Measurements from ENCODE around the gene BHLHE23. TPM values are rescaled to one million over a fixed set of nuclear protein-coding genes. Genes with fewer than 3 reads are reported as not detected.

Gene BHLHE23
- total RNA-seq, 1 donor from 2014 or later: not detected

GRCh38 chr20:62997417-62998035 is 9.2 kb downstream of the BHLHE23 start:
- DNase-seq (ENCODE audit: low spot score): no peak
- intact Hi-C loops (cut with DNase I): no loop called here

DNA sequence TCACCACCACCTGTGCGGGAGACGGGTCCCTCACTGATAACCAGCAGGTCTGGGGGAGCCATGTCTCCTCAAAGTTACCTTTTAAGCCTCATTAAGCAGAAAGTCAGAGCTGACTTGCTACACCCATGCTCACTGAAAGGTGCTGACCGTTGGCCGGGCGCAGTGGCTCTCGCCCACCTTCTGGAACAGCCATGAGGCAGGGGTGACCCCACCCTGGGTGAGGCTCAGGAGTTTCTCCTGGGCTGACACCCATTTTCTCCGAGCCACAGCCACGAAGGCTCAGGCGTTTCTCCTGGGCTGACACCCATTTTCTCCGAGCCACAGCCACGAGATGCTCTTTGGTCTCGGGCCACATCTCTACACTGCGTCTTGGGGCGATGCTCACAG is 10.2 kb downstream of the BHLHE23 start:
- DNase-seq (ENCODE audit: low spot score): no peak
- intact Hi-C loops (cut with DNase I): no loop called here

- intact Hi-C loops (cut with DNase I): no loop called here
- no peak for DNase-seq (ENCODE audit: low spot score)
Observed at GRCh38 chr20:62995898-62996595, 10.7 kb downstream of the BHLHE23 start.

- DNase-seq (ENCODE audit: low spot score): no peak
- intact Hi-C loops (cut with DNase I): no loop called here
Observed at GRCh38 chr20:62995481-62995880, 11.3 kb downstream of the BHLHE23 start.

DNA sequence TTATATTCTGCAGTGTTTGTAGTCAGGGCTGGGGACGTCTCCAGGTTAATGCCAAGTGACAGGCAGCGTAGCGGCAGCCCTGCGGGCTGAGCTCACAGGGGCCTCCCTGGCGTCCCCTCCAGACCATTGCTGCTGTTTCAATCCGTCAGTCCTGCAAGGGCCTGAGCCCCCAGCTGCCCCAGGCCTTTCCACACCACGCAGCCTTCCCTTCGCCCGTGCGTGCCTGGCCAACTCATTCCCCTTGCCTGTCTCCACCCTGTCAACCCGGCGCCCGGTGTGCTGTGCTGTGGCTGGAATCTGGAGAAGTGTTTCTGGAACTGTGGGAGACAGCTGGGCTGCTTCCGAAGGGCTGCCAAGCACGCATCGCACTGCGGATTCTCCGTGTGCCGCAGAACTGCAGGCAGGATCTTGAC is 11.9 kb downstream of the BHLHE23 start:
- no peak for DNase-seq (ENCODE audit: low spot score)
- intact Hi-C loops (cut with DNase I): no loop called here

DNA sequence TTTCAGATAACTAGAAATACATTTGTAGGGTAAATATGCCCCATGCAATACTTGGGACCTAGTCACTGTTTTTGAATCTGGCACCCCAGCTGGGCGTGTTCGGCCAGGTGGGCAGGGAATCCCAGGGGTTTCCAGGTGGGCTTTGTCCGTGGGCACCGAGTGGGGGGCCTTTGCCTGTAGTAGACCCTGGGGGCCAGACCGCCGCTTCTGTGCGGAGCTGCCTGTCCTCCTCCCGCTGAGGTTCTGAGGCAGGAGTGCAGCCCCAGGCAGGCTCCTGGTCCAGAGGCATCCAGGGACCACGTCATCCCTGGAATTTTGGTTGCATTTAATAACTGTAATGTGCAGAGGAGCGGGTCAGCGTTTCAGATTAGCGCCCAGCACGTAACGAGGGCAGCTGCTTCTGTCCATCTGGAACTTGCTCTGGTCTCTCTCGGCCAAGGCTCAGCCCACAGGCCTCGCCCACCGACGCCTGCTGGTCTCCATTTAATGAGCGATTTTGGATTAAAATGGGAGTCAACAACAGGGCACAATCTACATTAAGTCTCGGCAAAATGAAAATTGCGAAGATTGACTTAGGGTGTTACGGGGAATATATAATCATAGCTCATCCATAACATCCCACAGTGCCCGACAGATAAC is 12.8 kb downstream of the BHLHE23 start:
- DNase-seq (ENCODE audit: low spot score): no peak
- intact Hi-C loops (cut with DNase I): no loop called here

- DNase-seq (ENCODE audit: low spot score): no peak
- intact Hi-C loops (cut with DNase I): no loop called here
Observed at GRCh38 chr20:62991863-62992262, 14.9 kb downstream of the BHLHE23 start.

DNA sequence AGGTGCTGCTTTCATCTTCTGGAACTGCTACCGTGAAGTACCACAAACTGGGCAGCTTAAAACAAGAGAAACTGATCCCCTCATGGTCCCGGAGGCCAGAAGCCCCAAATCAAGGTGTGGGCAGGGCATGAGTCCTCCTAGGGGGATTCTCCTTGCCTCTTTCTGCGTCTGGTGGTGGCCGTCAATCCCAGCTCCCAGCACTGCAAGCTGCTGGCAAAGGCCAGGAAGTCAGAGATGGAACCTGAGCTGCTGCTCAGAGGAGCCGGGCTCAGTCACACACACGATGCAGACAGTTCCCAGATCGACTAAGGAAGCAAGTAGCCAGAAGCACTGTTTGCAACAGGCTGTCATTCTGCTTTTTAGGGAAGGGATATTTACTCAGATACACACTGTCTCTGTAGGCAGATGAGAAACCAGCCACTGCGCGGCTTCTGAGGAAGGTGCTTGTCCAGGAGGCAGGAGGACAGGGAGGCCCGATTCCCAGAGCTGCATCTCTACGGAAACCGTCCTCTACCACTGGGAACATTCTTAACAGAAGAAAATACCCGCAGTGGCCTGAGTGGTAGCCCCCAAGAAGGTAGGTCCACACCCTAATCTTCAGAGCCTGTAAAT is 15.5 kb downstream of the BHLHE23 start:
- intact Hi-C loops (cut with DNase I): no loop called here
- DNase-seq (ENCODE audit: low spot score): no peak

- intact Hi-C loops (cut with DNase I): no loop called here
- DNase-seq (ENCODE audit: low spot score): no peak
Observed at GRCh38 chr20:62990306-62990825, 16.4 kb downstream of the BHLHE23 start.

DNA sequence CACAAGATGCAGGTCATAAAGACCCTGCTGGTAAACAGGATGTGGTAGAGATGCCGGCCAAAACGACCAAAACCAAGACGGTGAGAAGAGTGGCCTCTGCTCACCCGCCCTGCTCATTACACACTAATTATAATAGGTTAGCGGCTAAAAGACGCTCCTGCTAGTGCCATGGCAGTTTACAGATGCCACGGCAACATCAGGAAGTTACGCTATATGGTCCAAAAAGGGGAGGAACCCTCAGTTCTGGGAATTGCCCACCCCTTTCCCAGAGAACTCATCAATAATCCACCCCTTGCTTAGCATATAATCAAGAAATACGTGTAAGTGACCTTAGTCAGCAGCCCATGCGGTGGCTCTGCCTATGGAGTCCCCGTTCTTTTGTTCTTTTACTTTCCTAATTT is 17.6 kb downstream of the BHLHE23 start:
- intact Hi-C loops (cut with DNase I): no loop called here
- DNase-seq (ENCODE audit: low spot score): no peak

GRCh38 chr20:62987114-62987513 is 19.6 kb downstream of the BHLHE23 start:
- intact Hi-C loops (cut with DNase I): no loop called here
- DNase-seq (ENCODE audit: low spot score): no peak

- DNase-seq (ENCODE audit: low spot score): no peak
- intact Hi-C loops (cut with DNase I): no loop called here
Observed at GRCh38 chr20:62986257-62986800, 20.4 kb downstream of the BHLHE23 start.

DNA sequence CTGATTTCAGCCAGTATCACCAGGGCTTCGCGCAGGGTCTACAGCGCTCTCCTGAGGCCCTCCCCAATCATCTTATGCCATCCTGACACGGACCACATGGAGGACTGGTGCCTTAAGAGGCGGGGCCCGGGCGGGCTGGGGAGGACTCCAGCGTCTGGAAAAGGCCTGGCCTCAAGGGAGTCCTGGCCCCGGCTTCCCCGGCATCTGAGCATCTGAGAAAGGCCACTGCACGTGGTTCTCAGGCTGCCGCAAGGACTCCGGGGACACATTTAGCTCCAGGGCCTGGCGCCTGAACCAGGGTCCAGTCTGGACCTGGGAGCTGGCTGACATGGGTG is 21.4 kb downstream of the BHLHE23 start:
- DNase-seq (ENCODE audit: low spot score): no peak
- intact Hi-C loops (cut with DNase I): no loop called here

DNA sequence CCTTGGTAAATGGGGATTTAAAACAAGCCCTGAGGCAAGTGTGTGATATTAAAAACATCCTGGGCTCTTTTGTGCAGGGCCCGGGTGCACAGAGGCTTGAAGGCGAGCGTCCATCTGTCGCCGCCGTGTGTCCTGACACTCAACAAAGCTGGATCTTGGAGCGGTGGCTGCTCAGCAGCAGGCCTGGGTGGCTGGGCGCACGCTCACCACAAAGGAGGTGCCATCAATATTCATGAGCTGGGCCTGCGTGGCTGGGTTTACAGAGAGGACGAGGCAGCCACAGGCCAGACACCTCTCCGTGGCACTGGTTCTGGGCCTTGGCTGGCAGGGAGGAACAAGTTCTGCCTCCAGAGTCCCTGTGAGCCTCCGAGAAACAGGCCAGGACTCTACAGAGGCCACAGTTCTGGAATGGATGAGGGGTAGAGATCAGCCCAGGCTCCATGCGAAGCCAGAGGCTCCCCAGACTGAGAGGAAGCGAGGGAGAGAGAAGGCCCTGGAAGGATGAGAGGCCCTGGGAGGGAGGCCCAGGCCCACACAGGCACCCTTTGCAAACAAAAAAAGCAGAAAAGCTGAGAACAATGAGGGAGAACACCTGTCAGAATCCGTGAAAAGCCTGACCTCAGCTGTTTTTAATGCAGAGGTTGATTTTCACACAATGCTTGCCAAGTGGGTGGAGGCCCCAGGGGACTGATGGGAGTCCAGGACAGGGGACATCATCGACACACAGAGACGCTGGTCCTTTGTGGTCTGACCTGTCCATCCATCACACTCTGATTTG is 21.9 kb downstream of the BHLHE23 start:
- intact Hi-C loops (cut with DNase I): no loop called here

DNA sequence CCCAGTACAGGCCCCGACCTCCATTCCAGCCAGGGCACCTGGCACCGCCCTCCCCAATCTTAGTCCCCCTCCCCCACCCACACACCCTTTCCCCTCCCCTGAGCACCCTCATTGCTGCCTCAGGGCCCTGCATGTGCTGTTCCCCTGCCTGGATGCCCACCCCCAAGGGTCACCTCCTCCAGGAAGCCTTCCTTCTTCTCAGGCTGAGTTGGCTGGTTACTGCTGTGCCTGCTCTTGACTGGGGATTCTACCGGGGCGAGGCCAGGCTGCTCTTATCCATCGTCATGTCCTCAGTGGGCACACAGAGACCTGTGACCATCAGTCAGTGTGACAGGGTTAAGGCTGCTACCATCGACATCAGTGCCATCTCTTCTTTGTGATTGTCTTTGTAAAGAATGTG is 23.6 kb downstream of the BHLHE23 start:
- DNase-seq (ENCODE audit: low spot score): no peak

More for the DNA sequence above, 21.9 kb downstream of the BHLHE23 start:
- no peak for DNase-seq (ENCODE audit: low spot score)

DNA sequence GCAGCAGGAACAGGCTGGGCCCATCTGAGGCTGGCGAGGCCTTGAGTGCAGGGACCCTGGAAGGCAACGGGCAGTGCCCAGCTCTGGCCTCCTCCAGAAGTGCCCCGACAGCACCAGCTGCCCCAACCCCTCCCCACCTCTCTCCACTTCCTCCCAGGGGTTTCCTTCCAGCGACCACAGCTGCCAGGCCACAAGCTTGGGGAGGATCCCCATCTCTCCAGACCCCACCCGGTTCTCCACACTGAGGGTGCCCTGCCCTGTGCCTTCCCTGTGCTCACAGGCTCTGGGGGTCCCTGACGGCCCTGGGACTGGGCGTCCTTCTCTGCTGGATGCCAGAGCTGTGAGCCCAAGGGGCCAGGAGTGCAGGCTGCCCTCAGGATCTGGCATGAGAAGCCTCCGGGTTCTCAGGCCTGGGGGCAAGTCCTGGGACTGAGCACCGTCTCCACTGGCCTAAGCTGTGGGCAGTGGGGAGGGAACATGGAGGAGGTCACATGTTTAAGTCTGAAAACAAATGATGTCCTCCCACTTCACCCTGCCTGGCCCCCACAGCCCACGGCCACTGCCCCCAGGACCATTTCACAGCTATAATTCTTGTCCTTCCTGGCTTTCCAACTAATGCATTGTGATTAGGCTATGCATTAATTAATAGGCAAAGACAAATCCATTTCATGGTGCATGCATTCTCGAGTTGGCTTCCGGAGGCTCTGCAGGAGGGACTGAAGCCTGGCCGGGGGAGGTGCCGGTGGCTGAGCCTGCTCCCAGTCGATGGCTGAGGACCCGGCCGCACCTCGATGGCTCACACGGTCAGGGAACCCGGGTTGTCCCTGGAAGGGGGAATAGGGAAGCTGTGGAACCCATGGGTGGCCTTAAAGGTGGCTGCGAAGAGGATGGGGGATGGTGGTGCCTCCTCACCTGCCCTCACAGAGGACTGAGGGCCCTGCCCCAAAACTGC is 24.4 kb downstream of the BHLHE23 start:
- intact Hi-C loops (cut with DNase I): no loop called here
- DNase-seq (ENCODE audit: low spot score): no peak

More for the DNA sequence above, 23.6 kb downstream of the BHLHE23 start:
- intact Hi-C loops (cut with DNase I): no loop called here

GRCh38 chr20:62980970-62981369 is 25.8 kb downstream of the BHLHE23 start:
- intact Hi-C loops (cut with DNase I): no loop called here
- no peak for DNase-seq (ENCODE audit: low spot score)

DNA sequence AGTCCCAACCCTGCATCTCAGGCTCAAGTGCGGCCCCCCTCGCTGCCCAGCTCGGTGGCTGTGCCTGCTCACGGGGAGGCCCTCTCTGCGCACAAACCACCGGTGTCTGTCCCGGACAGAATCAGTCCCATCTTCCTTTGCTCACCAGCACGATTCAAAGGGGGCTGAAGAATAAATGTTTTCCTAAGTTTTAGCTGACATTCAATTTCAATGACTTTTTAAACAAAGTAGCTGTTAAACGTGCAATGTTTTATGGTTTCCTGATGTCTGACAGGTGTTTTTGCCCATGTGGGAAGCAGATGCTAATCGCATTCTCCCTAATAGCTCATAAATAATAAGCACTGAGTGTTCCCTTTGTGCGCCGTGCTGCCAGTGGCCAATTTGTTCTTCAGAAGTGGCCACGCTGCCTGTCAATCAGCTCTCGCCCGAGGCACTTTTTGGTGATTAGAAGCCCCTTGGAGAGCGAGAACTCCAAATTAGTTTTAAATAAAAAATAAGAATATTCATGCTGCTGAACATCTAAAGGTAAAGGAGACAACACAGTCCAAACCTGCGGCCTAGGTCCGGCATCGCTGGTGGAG is 26.3 kb downstream of the BHLHE23 start:
- DNase-seq (ENCODE audit: low spot score): no peak
- intact Hi-C loops (cut with DNase I): no loop called here
